HepG2 (cell line): ENCODE measurements around the gene ZC3H15. TPM values are rescaled to one million over a fixed set of nuclear protein-coding genes. Genes with fewer than 3 reads are reported as not detected.
A peak's percentile ranks its signal among the peaks of the same experiment; 100 is the strongest.

ENCODE experiments used
- ATAC-seq: fragments of 200-7000 bp; cut with Tn5 transposase; 3 replicates; pipeline ENCODE4 v1.9.1; 2020; ENCODE audit warnings: mild to moderate bottlenecking, moderate library complexity
- BruUV-seq: library from RNA; stranded (reverse); fragments of 400-500 nt; replicated peaks from 2 replicates; lab custom pipeline; 2021; lab: Mats Ljungman, UMichigan
- CTCF ChIA-PET: fragments of 300-600 bp; formaldehyde crosslinking; extraction: SDS; loops from one replicate; lab custom pipeline; 2021; ENCODE audit warnings: low total read pairs, inconsistent platforms, low intra/inter-chr PET ratio; lab: Yijun Ruan, JAX
- POLR2A ChIA-PET: fragments of 350-600 bp; sonication (Branson Sonifier 250); formaldehyde crosslinking; loops from one replicate; lab custom pipeline; 2020; ENCODE audit warnings: antibody characterized with exemption, inconsistent platforms; lab: Yijun Ruan, JAX
- DNase-seq: peaks from one replicate; pipeline ENCODE4 v3.0.0-alpha.2; 2015; ENCODE audit warnings: low spot score
- FAIRE-seq: peaks from 3 replicates; lab custom pipeline; 2011; peaks lifted over from hg19 to GRCh38; lab: Jason Lieb, UNC
- H2AFZ ChIP-seq: one replicate; pipeline ENCODE4 v1.6.1; 2011; ENCODE audit warnings: low read length, inconsistent platforms
- H3K27ac ChIP-seq: fragments of 300-600 bp; 3 replicates; pipeline ENCODE4 v1.8.0; 2011; ENCODE audit warnings: mixed run types, mild to moderate bottlenecking, mixed read lengths, low read length, inconsistent platforms; ENCODE audit not compliant: insufficient read depth; ENCODE audit errors: extremely low read length
- H3K27me3 ChIP-seq, 2 experiments: fragments of 200-600 bp in 1 of 2; 2 replicates in 1 of 2; 3 replicates in 1 of 2; pipeline versions ENCODE4 v1.6.0 to v1.8.0; 2011; ENCODE audit warnings: low read length in 2 of 2, mild to moderate bottlenecking in 2 of 2, moderate library complexity in 2 of 2, inconsistent platforms in 1 of 2; ENCODE audit not compliant: insufficient read depth in 2 of 2, control insufficient read depth in 1 of 2
- H3K36me3 ChIP-seq, 2 experiments: fragments of 200-600 bp in 1 of 2; replicated peaks in 1 of 2; 2 replicates in 1 of 2; 3 replicates in 1 of 2; pipeline versions ENCODE4 v1.5.1 to v1.8.0; 2011; ENCODE audit warnings: low read length in 2 of 2, inconsistent platforms in 1 of 2; ENCODE audit not compliant: insufficient read depth in 2 of 2, control insufficient read depth in 1 of 2
- H3K4me1 ChIP-seq: 2 replicates; pipeline ENCODE4 v1.5.1; 2012; ENCODE audit warnings: low read length, inconsistent platforms; ENCODE audit not compliant: insufficient read depth
- H3K4me2 ChIP-seq: 2 replicates; pipeline ENCODE4 v1.6.0; 2011; ENCODE audit warnings: low read depth, low read length, inconsistent platforms
- H3K4me3 ChIP-seq, 3 experiments: fragments of 200-600 bp in 1 of 3; sonication (generic), shearing (Covaris generic) in 1 of 3; replicated peaks in 1 of 3; 2 replicates each; pipeline ENCODE4 v1.5.1; 2011 to 2016; ENCODE audit warnings: low read length in 3 of 3, inconsistent platforms in 2 of 3, low read depth in 2 of 3, mild to moderate bottlenecking in 2 of 3, control low read depth in 1 of 3, mixed read lengths in 1 of 3; ENCODE audit not compliant: insufficient read depth in 1 of 3
- H3K79me2 ChIP-seq: one replicate; pipeline ENCODE4 v1.6.1; 2011; ENCODE audit warnings: low read length, inconsistent platforms; ENCODE audit not compliant: insufficient read depth
- H3K9ac ChIP-seq: 2 replicates; pipeline ENCODE4 v1.6.0; 2011; ENCODE audit warnings: mild to moderate bottlenecking, low read depth, low read length, inconsistent platforms; ENCODE audit not compliant: insufficient read depth
- H3K9me3 ChIP-seq: 2 replicates; pipeline ENCODE4 v1.5.1; 2012; ENCODE audit warnings: mild to moderate bottlenecking, low read length
- H4K20me1 ChIP-seq: 2 replicates; pipeline ENCODE4 v1.6.0; 2011; ENCODE audit warnings: inconsistent platforms, mild to moderate bottlenecking, low read length, moderate library complexity; ENCODE audit not compliant: insufficient read depth
- ASH2L ChIP-seq: fragments of 300-600, 200-600 bp; sonication (generic); IDR thresholded peaks from 2 replicates; pipeline ENCODE4 v1.7.0; 2017; ENCODE audit warnings: low read depth, mild to moderate bottlenecking, moderate library complexity, mixed read lengths, low read length; ENCODE audit not compliant: insufficient read length
- CREM ChIP-seq, 2 experiments: sonication (generic) in 1 of 2; formaldehyde crosslinking in 1 of 2; IDR thresholded peaks; 2 replicates each; pipeline versions ENCODE4 v1.4.0 to v1.6.1; 2016 to 2020; ENCODE audit warnings: antibody characterized with exemption in 1 of 2, mild to moderate bottlenecking in 1 of 2, missing genetic modification reagents in 1 of 2
- EHMT2 ChIP-seq: fragments of 200-600 bp; sonication (generic); IDR thresholded peaks from 2 replicates; pipeline ENCODE4 v1.7.0; 2017; ENCODE audit warnings: antibody characterized with exemption, low read depth, low read length, borderline replicate concordance
- HNF4A ChIP-seq: sonication (generic); formaldehyde crosslinking; IDR thresholded peaks from 2 replicates; pipeline ENCODE4 v1.4.0; 2020; ENCODE audit warnings: missing genetic modification reagents
- ISL2 ChIP-seq: sonication (generic); formaldehyde crosslinking; IDR thresholded peaks from 2 replicates; pipeline ENCODE4 v1.5.0; 2020; ENCODE audit warnings: missing genetic modification reagents
- NFIC ChIP-seq: IDR thresholded peaks from 2 replicates; pipeline ENCODE4 v1.6.1; 2012; ENCODE audit warnings: mild to moderate bottlenecking, low read length, inconsistent platforms
- NR2F1 ChIP-seq, 2 experiments: fragments of 450-650 bp in 1 of 2; formaldehyde crosslinking in 1 of 2; IDR thresholded peaks; 2 replicates each; pipeline versions ENCODE4 v1.5.0 to v1.6.1; 2016 to 2020; ENCODE audit warnings: mild to moderate bottlenecking in 1 of 2, missing compliant biosample characterization in 1 of 2, missing genetic modification reagents in 1 of 2, moderate library complexity in 1 of 2
- RBAK ChIP-seq: sonication (generic); formaldehyde crosslinking; IDR thresholded peaks from 2 replicates; pipeline ENCODE4 v1.5.1; 2020; ENCODE audit warnings: mild to moderate bottlenecking, missing genetic modification reagents
- SOX5 ChIP-seq: IDR thresholded peaks from 2 replicates; pipeline ENCODE4 v1.6.1; 2016; ENCODE audit warnings: borderline replicate concordance
- ZFP36 ChIP-seq: fragments of 150-350 bp; IDR thresholded peaks from 2 replicates; pipeline ENCODE4 v1.6.1; 2018; ENCODE audit warnings: borderline replicate concordance, low read length, low read depth; ENCODE audit not compliant: partially characterized antibody
- ZNF607 ChIP-seq: sonication (generic); formaldehyde crosslinking; IDR thresholded peaks from 2 replicates; pipeline ENCODE4 v1.5.1; 2020; ENCODE audit warnings: missing genetic modification reagents, mild to moderate bottlenecking, borderline replicate concordance
- ZNF672 ChIP-seq: sonication (generic); formaldehyde crosslinking; IDR thresholded peaks from 2 replicates; pipeline ENCODE4 v1.8.1; 2022; ENCODE audit warnings: missing genetic modification reagents
- in situ Hi-C: cut with HindIII; loops from 2 replicates; pipeline ENCODE4 v1.10.0; 2017; ENCODE audit warnings: low pct_unique_long_range_greater_than_20kb; ENCODE audit not compliant: extremely low pct_ligation_motif_present
- intact Hi-C: fragments of 100-400 bp; cut with micrococcal nuclease; formaldehyde crosslinking; loops from one replicate; pipeline ENCODE4 v1.10.0; 2022; ENCODE audit not compliant: unreplicated experiment
- polyA plus RNA-seq, 8 experiments: library from polyadenylated mRNA; depleted of rRNA in 3 of 8; stranded (reverse) in 7 of 8; unstranded in 1 of 8; fragments of >200 nt; fragmentation: Illumina TruSeq in 4 of 8; extraction: Trizol in 4 of 8; gene quantifications; 2 replicates each; pipeline versions ENCODE4 v1.2.1 to v1.2.3, GENCODE V29; 2011 to 2016; ENCODE audit warnings: low read depth in 4 of 8, missing spikeins in 1 of 8, mixed read lengths in 1 of 8; ENCODE audit not compliant: insufficient read depth in 1 of 8
- total RNA-seq, 5 experiments: library from RNA; depleted of rRNA; stranded (reverse); fragments of >200 nt; fragmentation: Illumina TruSeq; extraction: Trizol; gene quantifications; 2 replicates each; pipeline ENCODE4 v1.2.3, GENCODE V29; 2016; ENCODE audit warnings: low read depth in 1 of 5
- TF ChIP-seq, protein P1 (sequence below): sonication (generic); formaldehyde crosslinking; IDR thresholded peaks from 2 replicates; pipeline ENCODE4 v1.4.0; 2020; ENCODE audit warnings: mild to moderate bottlenecking, missing genetic modification reagents
- TF ChIP-seq, protein P2 (sequence below): sonication (generic); formaldehyde crosslinking; IDR thresholded peaks from 2 replicates; pipeline ENCODE4 v1.5.1; 2020; ENCODE audit warnings: mild to moderate bottlenecking, missing genetic modification reagents, borderline replicate concordance
- TF ChIP-seq, protein P3 (sequence below): fragments of 450-650 bp; IDR thresholded peaks from 2 replicates; pipeline ENCODE4 v1.6.1; 2016

ZC3H15 gene
- total and polyA plus RNA-seq, 2 of the 13 experiments (the other 11 are each of a cell fraction or from before 2014, with no cell fraction given) = 84.6 to 168 TPM

DNA sequence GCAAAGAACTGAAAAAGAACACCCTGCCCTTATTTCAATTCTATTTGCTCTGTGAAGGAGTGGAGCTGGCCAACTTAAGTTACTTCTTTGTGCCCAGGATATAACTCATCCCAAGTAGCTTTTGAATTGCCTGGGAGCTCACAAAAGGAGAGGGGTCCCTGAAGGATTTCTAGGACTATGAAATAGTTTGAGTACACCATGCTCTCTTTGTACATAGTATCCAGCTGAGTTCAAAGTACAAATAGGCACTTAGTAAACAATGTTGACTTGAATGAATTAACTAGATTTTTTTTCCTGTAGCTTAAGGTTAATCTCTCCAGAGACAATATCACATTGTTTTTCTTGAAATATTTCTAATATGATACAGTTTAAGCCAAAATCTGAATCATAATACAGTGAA, 47.7 kb downstream of the ZC3H15 start:
- peaks cover 52% of the 10 kb centered on the region for H3K4me1 ChIP-seq
- no peaks in the 10 kb centered on the region for H3K27me3 ChIP-seq
- H3K4me2 ChIP-seq = peak overlapping the region; percentile 56
- in situ Hi-C loops (no loop called here), intact Hi-C loops (loop anchor here (1.0 kb wide), 1 partner anchor 57 kb away; the partner anchor contains the start of gene ITGAV)
- H3K9ac ChIP-seq = no peak overlapping the region
- H3K36me3 ChIP-seq = no peaks in the 10 kb centered on the region
- no peaks in the 10 kb centered on the region for H3K79me2 ChIP-seq
- no TSS peak for BruUV-seq
- H3K4me3 ChIP-seq = no peak overlapping the region; a peak in 1 of 6 replicates
- no peaks in the 10 kb centered on the region for H4K20me1 ChIP-seq
- POLR2A ChIA-PET = interaction anchor here (1.0 to 1.7 kb wide), 6 partner anchors 10 to 108 kb away, joined by 3 to 25 read pairs (median 5); partner anchors contain the start of genes ITGAV and ZC3H15
- peak overlapping the region; percentile 47 for H3K27ac ChIP-seq
- peak; percentile 98 for ATAC-seq
- H2AFZ ChIP-seq = no peak overlapping the region
- FAIRE-seq = peak; percentile 52
- CTCF ChIA-PET = no interaction called here
- DNase-seq = peak; percentile 95
- H3K9me3 ChIP-seq = no peaks in the 10 kb centered on the region
- TF ChIP-seq SOX5 (peak; percentile 76; the same call in 1 of the 2 replicates), NFIC (peak; percentile 58), EHMT2 (0 out of 2 replicates have a peak, but pooled peaks have one; percentile 65), HNF4A (CRISPR knock-in tag) (peak; percentile 90), RBAK (CRISPR knock-in tag) (no peak), NR2F1 (CRISPR knock-in tag; IDR thresholded peaks at IDR 0.05) (no peak), ZNF672 (CRISPR knock-in tag) (no peak), ZNF607 (CRISPR knock-in tag) (no peak), ISL2 (CRISPR knock-in tag) (peak; percentile 77; the same call in 1 of the 2 replicates), ZFP36 (no peak), ASH2L (peak; percentile 66), CREM (IDR thresholded peaks at IDR 0.05) (peak; percentile 33; the same call in 1 of the 2 replicates), CREM (CRISPR knock-in tag; IDR thresholded peaks at IDR 0.05) (no peak)
- TF ChIP-seq, protein P1, sequence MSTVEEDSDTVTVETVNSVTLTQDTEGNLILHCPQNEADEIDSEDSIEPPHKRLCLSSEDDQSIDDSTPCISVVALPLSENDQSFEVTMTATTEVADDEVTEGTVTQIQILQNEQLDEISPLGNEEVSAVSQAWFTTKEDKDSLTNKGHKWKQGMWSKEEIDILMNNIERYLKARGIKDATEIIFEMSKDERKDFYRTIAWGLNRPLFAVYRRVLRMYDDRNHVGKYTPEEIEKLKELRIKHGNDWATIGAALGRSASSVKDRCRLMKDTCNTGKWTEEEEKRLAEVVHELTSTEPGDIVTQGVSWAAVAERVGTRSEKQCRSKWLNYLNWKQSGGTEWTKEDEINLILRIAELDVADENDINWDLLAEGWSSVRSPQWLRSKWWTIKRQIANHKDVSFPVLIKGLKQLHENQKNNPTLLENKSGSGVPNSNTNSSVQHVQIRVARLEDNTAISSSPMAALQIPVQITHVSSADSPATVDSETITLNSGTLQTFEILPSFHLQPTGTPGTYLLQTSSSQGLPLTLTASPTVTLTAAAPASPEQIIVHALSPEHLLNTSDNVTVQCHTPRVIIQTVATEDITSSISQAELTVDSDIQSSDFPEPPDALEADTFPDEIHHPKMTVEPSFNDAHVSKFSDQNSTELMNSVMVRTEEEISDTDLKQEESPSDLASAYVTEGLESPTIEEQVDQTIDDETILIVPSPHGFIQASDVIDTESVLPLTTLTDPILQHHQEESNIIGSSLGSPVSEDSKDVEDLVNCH (CRISPR knock-in tag) = no peak
- TF ChIP-seq, protein P2, sequence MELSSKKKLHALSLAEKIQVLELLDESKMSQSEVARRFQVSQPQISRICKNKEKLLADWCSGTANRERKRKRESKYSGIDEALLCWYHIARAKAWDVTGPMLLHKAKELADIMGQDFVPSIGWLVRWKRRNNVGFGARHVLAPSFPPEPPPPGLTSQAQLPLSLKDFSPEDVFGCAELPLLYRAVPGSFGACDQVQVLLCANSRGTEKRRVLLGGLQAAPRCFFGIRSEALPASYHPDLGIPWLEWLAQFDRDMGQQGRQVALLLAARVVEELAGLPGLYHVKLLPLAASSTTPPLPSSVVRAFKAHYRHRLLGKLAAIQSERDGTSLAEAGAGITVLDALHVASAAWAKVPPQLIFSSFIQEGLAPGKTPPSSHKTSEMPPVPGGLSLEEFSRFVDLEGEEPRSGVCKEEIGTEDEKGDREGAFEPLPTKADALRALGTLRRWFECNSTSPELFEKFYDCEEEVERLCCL = no peak
- TF ChIP-seq, protein P3, sequence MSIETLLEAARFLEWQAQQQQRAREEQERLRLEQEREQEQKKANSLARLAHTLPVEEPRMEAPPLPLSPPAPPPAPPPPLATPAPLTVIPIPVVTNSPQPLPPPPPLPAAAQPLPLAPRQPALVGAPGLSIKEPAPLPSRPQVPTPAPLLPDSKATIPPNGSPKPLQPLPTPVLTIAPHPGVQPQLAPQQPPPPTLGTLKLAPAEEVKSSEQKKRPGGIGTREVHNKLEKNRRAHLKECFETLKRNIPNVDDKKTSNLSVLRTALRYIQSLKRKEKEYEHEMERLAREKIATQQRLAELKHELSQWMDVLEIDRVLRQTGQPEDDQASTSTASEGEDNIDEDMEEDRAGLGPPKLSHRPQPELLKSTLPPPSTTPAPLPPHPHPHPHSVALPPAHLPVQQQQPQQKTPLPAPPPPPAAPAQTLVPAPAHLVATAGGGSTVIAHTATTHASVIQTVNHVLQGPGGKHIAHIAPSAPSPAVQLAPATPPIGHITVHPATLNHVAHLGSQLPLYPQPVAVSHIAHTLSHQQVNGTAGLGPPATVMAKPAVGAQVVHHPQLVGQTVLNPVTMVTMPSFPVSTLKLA = no peak
